SK-N-MC (cell line): ENCODE data around the gene PLD6.

Experiments
- EZH2 ChIP-seq: fragments of 200-600 bp; sonication (generic); IDR thresholded peaks from one replicate; pipeline ENCODE4 v1.6.1; 2017; ENCODE audit warnings: antibody characterized with exemption
- POLR2AphosphoS5 ChIP-seq: IDR thresholded peaks from 2 replicates; pipeline ENCODE4 v1.6.1; 2012; ENCODE audit warnings: mild to moderate bottlenecking, low read depth, low read length, borderline replicate concordance

GRCh38 chr17:17169396-17169795 lies 36.7 kb downstream of the PLD6 start:
- TF ChIP-seq POLR2AphosphoS5 (no peak), EZH2 (no peak)
